Bronchial epithelial cell (primary cell): ENCODE data around the gene PLD3. TPM values are rescaled to one million over a fixed set of nuclear protein-coding genes. Genes with fewer than 3 reads are reported as not detected.

Experiments
- DNase-seq: peaks from one replicate; pipeline ENCODE4 v3.0.0-alpha.2; 2010; ENCODE audit warnings: low read depth
- FAIRE-seq: peaks from 2 replicates; lab custom pipeline; 2011; peaks lifted over from hg19 to GRCh38; lab: Jason Lieb, UNC
- H3K27me3 ChIP-seq: 2 replicates; pipeline ENCODE4 v1.5.1; 2011; ENCODE audit warnings: low read length; ENCODE audit not compliant: control insufficient read depth, insufficient read depth
- H3K36me3 ChIP-seq: 2 replicates; pipeline ENCODE4 v1.5.1; 2011; ENCODE audit warnings: low read length; ENCODE audit not compliant: control insufficient read depth, insufficient read depth
- H3K4me3 ChIP-seq: 2 replicates; pipeline ENCODE4 v1.5.1; 2011; ENCODE audit warnings: mild to moderate bottlenecking, low read depth, low read length, control low read depth
- CTCF ChIP-seq: IDR thresholded peaks from 2 replicates; pipeline ENCODE4 v1.5.1; 2011; ENCODE audit warnings: mild to moderate bottlenecking, moderate library complexity, low read length, control low read depth, inconsistent platforms; ENCODE audit not compliant: insufficient read depth, severe bottlenecking
- total RNA-seq: library from RNA; depleted of rRNA; stranded (reverse); fragments of >200 nt; gene quantifications from 2 replicates; pipeline ENCODE4 v1.2.1, GENCODE V29; 2014

PLD3 gene
- total RNA-seq, 1 donor from 2014 or later: 162 TPM

GRCh38 chr19:40305403-40305802 is 43.1 kb upstream of the PLD3 start:
- no peaks in the 10 kb centered on the region for H3K36me3 ChIP-seq
- peak; percentile 71 for TF ChIP-seq CTCF
- no peaks in the 10 kb centered on the region for H3K27me3 ChIP-seq
- no peak overlapping the region for H3K4me3 ChIP-seq
- FAIRE-seq: no peak
- peak; percentile 70 for DNase-seq

GRCh38 chr19:40309666-40310065 is 38.8 kb upstream of the PLD3 start:
- H3K27me3 ChIP-seq: no peaks in the 10 kb centered on the region
- no peak for TF ChIP-seq CTCF
- H3K36me3 ChIP-seq: no peaks in the 10 kb centered on the region
- FAIRE-seq (no peak), DNase-seq (no peak)
- H3K4me3 ChIP-seq: no peak overlapping the region

- FAIRE-seq (no peak), DNase-seq (no peak)
- Histone ChIP-seq H3K27me3 (no peaks in the 10 kb centered on the region), H3K4me3 (no peak overlapping the region), H3K36me3 (no peaks in the 10 kb centered on the region)
- no peak for TF ChIP-seq CTCF
Observed at GRCh38 chr19:40312533-40312932, 36.0 kb upstream of the PLD3 start.

- no peak for TF ChIP-seq CTCF
- no peak for FAIRE-seq
- H3K27me3 ChIP-seq: no peaks in the 10 kb centered on the region
- H3K36me3 ChIP-seq: no peaks in the 10 kb centered on the region
- DNase-seq: no peak
- no peak overlapping the region for H3K4me3 ChIP-seq
Observed at GRCh38 chr19:40313229-40313983, 35.1 kb upstream of the PLD3 start.

GRCh38 chr19:40314656-40315055 is 33.8 kb upstream of the PLD3 start:
- TF ChIP-seq CTCF: no peak
- no peaks in the 10 kb centered on the region for H3K36me3 ChIP-seq
- no peak for FAIRE-seq

More at GRCh38 chr19:40314656-40315055, 33.8 kb upstream of the PLD3 start:
- no peak for DNase-seq
- Histone ChIP-seq H3K27me3 (no peaks in the 10 kb centered on the region), H3K4me3 (no peak overlapping the region)
